HCT116 (cell line): Measurements from ENCODE around the gene FBXO48. TPM values are rescaled to one million over a fixed set of nuclear protein-coding genes. Genes with fewer than 3 reads are reported as not detected.

Experiments
- ATAC-seq: fragments of 200-7000 bp; cut with Tn5 transposase; 2 replicates; pipeline ENCODE4 v1.9.1; 2020; ENCODE audit warnings: mild to moderate bottlenecking, moderate library complexity
- BruUV-seq: library from RNA; stranded (reverse); fragments of 400-500 nt; replicated peaks from 2 replicates; lab custom pipeline; 2021; lab: Mats Ljungman, UMichigan
- CTCF ChIA-PET: fragments of 300-600 bp; sonication (Branson Sonifier 250); formaldehyde crosslinking; loops from one replicate; lab custom pipeline; 2021; ENCODE audit warnings: antibody characterized with exemption; lab: Charles Lee
- POLR2A ChIA-PET: fragments of 300-600, 350-600 bp; sonication (Branson Sonifier 250); formaldehyde crosslinking; loops from one replicate; lab custom pipeline; 2021; ENCODE audit warnings: antibody characterized with exemption; lab: Charles Lee
- RAD21 ChIA-PET, 2 experiments: fragments of 300-600 bp; sonication (Branson Sonifier 250); formaldehyde crosslinking; loops; one replicate each; lab custom pipeline; 2023; ENCODE audit warnings: low total read pairs in 2 of 2; ENCODE audit not compliant: uncharacterized antibody in 2 of 2, unreplicated experiment in 2 of 2, low non-redundant PET in 1 of 2; lab: Charles Lee
- DNase-seq: peaks from one replicate; pipeline ENCODE4 v3.0.0-alpha.2; 2010; ENCODE audit warnings: low read depth, low spot score
- H2AFZ ChIP-seq: fragments of 200-600 bp; shearing (Covaris generic), sonication (generic); 2 replicates; pipeline ENCODE4 v1.6.1; 2017; ENCODE audit warnings: low read depth, mixed run types, mixed read lengths, antibody characterized with exemption, low read length; ENCODE audit not compliant: poor library complexity, severe bottlenecking
- H3K27ac ChIP-seq: 2 replicates; pipeline ENCODE4 v1.5.1; 2012; ENCODE audit warnings: low read depth, low read length
- H3K27me3 ChIP-seq: fragments of 200-600 bp; sonication (generic); 2 replicates; pipeline ENCODE4 v1.6.1; 2016; ENCODE audit warnings: mixed run types, low read length, mixed read lengths; ENCODE audit not compliant: insufficient read depth
- H3K36me3 ChIP-seq, 2 experiments: fragments of 200-500 bp in 1 of 2; fragments of 200-600 bp in 1 of 2; sonication (Bioruptor generic) in 1 of 2; sonication (generic) in 1 of 2; 2 replicates each; pipeline versions ENCODE4 v1.5.1 to v1.6.1; 2014 to 2016; ENCODE audit warnings: low read length in 2 of 2, inconsistent platforms in 1 of 2, mixed read lengths in 1 of 2, mixed run types in 1 of 2; ENCODE audit not compliant: insufficient read depth in 2 of 2, control insufficient read depth in 1 of 2
- H3K4me1 ChIP-seq, 2 experiments: fragments of 200-600 bp in 1 of 2; sonication (generic) in 1 of 2; 2 replicates each; pipeline versions ENCODE4 v1.5.1 to v1.6.1; 2012 to 2017; ENCODE audit warnings: low read length in 2 of 2, inconsistent platforms in 1 of 2, mild to moderate bottlenecking in 1 of 2, mixed read lengths in 1 of 2, mixed run types in 1 of 2, moderate library complexity in 1 of 2; ENCODE audit not compliant: insufficient read depth in 2 of 2, control insufficient read depth in 1 of 2
- H3K4me2 ChIP-seq: fragments of 200-600 bp; sonication (generic); 2 replicates; pipeline ENCODE4 v1.6.1; 2017; ENCODE audit warnings: mixed run types, low read length, mixed read lengths
- H3K4me3 ChIP-seq, 2 experiments: fragments of 200-600 bp in 1 of 2; sonication (generic) in 1 of 2; replicated peaks in 1 of 2; 2 replicates each; pipeline ENCODE4 v1.5.1; 2011 to 2016; ENCODE audit warnings: low read length in 2 of 2, control low read depth in 1 of 2, low read depth in 1 of 2, mild to moderate bottlenecking in 1 of 2, mixed read lengths in 1 of 2, mixed run types in 1 of 2
- H3K79me2 ChIP-seq: fragments of 200-600 bp; sonication (generic); 2 replicates; pipeline ENCODE4 v1.6.1; 2017; ENCODE audit warnings: mild to moderate bottlenecking, mixed run types, low read length, moderate library complexity, mixed read lengths; ENCODE audit not compliant: insufficient read depth
- H3K9ac ChIP-seq: fragments of 200-600 bp; sonication (generic); 2 replicates; pipeline ENCODE4 v1.6.1; 2016; ENCODE audit warnings: low read length, mixed read lengths
- H3K9me2 ChIP-seq: fragments of 200-600 bp; sonication (generic), shearing (Covaris generic); 2 replicates; pipeline ENCODE4 v1.6.1; 2017; ENCODE audit warnings: mixed run types, mild to moderate bottlenecking, moderate library complexity; ENCODE audit not compliant: insufficient read depth
- H3K9me3 ChIP-seq, 2 experiments: fragments of 200-500 bp in 1 of 2; fragments of 200-600 bp in 1 of 2; sonication (Bioruptor generic) in 1 of 2; sonication (generic) in 1 of 2; 2 replicates each; pipeline ENCODE4 v1.6.1; 2014 to 2017; ENCODE audit warnings: low read length in 2 of 2, mixed read lengths in 2 of 2, inconsistent platforms in 1 of 2, low read depth in 1 of 2, mild to moderate bottlenecking in 1 of 2, mixed run types in 1 of 2, moderate library complexity in 1 of 2; ENCODE audit not compliant: control insufficient read depth in 1 of 2, insufficient read depth in 1 of 2
- H4K20me1 ChIP-seq: fragments of 200-600 bp; sonication (generic), shearing (Covaris generic); 2 replicates; pipeline ENCODE4 v1.6.1; 2017; ENCODE audit warnings: mixed run types, mild to moderate bottlenecking, moderate library complexity; ENCODE audit not compliant: insufficient read depth
- CBX3 ChIP-seq: IDR thresholded peaks from 2 replicates; pipeline ENCODE4 v1.6.1; 2012; ENCODE audit warnings: low read depth
- EGR1 ChIP-seq: IDR thresholded peaks from 2 replicates; pipeline ENCODE4 v1.6.1; 2012; ENCODE audit warnings: low read depth
- ELF1 ChIP-seq: IDR thresholded peaks from 2 replicates; pipeline ENCODE4 v1.6.1; 2012; ENCODE audit warnings: low read depth, borderline replicate concordance
- EZH2phosphoT487 ChIP-seq: fragments of 200-600 bp; IDR thresholded peaks from 2 replicates; pipeline ENCODE4 v1.6.1; 2018; ENCODE audit warnings: antibody characterized with exemption, borderline replicate concordance
- POLR2A ChIP-seq: IDR thresholded peaks from 2 replicates; pipeline ENCODE4 v1.7.0; 2011; ENCODE audit warnings: borderline replicate concordance; ENCODE audit not compliant: insufficient read depth, insufficient read length; ENCODE audit errors: extremely low read depth
- TCF7L2 ChIP-seq: IDR thresholded peaks from 2 replicates; pipeline ENCODE4 v1.7.0; 2011; ENCODE audit warnings: borderline replicate concordance, inconsistent platforms; ENCODE audit not compliant: insufficient read depth, insufficient read length; ENCODE audit errors: extremely low read depth
- YY1 ChIP-seq: IDR thresholded peaks from 2 replicates; pipeline ENCODE4 v1.6.1; 2011; ENCODE audit warnings: low read length, low read depth, moderate library complexity, mild to moderate bottlenecking; ENCODE audit not compliant: insufficient replicate concordance; ENCODE audit errors: extremely low read depth
- intact Hi-C: fragments of 100-400 bp; cut with micrococcal nuclease; formaldehyde crosslinking; loops from 2 replicates; pipeline ENCODE4 v1.10.0; 2022
- total RNA-seq: library from RNA; stranded (reverse); gene quantifications from one replicate; pipeline ENCODE4 v1.2.1, GENCODE V29; 2021; ENCODE audit not compliant: unreplicated experiment
- TF ChIP-seq, protein P1 (sequence below): IDR thresholded peaks from 2 replicates; pipeline ENCODE4 v1.6.1; 2012
- TF ChIP-seq, protein P2 (sequence below): IDR thresholded peaks from 2 replicates; pipeline ENCODE4 v1.6.1; 2012; ENCODE audit warnings: low read depth

FBXO48 gene
- total RNA-seq, 1 experiment from 2014 or later: 0.91 TPM

DNA sequence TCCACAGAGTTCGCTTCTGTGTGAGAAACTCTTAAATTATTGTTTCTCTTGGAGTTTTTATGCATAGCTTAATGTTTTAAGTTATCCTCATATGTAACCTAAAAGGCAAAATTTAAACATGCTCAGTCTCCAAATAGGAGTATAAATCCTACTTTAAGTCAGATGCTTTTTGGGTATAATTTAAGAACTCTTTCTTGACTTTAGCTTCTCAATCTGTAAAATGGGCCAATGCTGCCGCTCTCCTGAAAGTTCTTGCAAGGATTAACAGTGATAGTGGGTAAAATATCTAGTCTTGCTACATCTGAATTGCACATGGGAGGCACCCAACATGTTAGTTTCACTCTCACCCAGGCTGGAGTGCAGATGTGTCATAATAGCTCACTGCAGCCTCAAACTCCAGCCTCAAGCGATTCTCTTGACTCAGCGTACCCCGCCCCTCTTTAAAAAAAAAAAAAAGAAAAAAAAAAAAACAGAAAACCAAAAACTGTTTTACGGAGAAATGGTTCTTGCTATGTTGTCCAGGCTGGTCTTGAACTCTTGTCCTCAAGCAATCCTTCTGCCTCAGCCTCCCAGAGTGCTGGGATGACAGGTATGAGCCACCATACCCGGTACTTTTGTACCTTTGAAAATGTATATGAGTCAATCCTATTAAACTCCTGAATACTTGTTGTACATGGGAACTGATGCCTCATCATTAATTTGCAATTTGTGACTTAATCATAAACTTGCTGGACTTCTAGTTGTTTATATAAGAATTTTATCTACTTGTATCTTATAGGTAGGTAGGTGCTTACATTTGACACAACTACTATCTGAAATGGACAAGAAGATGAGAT is 1.8 kb downstream of the FBXO48 start:
- Histone ChIP-seq H3K9me2 (no peaks in the 10 kb centered on the region), H3K79me2 (no peaks in the 10 kb centered on the region), H4K20me1 (no peaks in the 10 kb centered on the region; the same call in 1 of the 2 replicates), H3K9me3 (no peaks in the 10 kb centered on the region), H2AFZ (no peak overlapping the region), H3K4me2 (no peak overlapping the region), H3K4me3 (no peak overlapping the region), H3K27me3 (no peaks in the 10 kb centered on the region), H3K9ac (no peak overlapping the region), H3K36me3 (no peaks in the 10 kb centered on the region), H3K4me1 (peaks cover 4 to 18% of the 10 kb centered on the region in 2 experiments; a peak in 3 of 4 replicates), H3K27ac (no peak overlapping the region)
- ATAC-seq: no peak
- no peak for TF ChIP-seq YY1
- DNase-seq: no peak
- BruUV-seq: no TSS peak
- ChIA-PET CTCF (interaction anchor here (1.9 to 3.5 kb wide), 6 partner anchors 24 to 461 kb away, joined by 8 to 45 read pairs (median 19); no protein-coding TSS in a partner anchor), RAD21 (interaction anchor here in 1 of 2 experiments (1.1 kb wide), 1 partner anchor 460 kb away, joined by 3 read pairs; no protein-coding TSS in a partner anchor), POLR2A (no interaction called here)
- intact Hi-C loops: loop anchor here (5.0 kb wide), 1 partner anchor 442 kb away; no protein-coding TSS in a partner anchor

DNA sequence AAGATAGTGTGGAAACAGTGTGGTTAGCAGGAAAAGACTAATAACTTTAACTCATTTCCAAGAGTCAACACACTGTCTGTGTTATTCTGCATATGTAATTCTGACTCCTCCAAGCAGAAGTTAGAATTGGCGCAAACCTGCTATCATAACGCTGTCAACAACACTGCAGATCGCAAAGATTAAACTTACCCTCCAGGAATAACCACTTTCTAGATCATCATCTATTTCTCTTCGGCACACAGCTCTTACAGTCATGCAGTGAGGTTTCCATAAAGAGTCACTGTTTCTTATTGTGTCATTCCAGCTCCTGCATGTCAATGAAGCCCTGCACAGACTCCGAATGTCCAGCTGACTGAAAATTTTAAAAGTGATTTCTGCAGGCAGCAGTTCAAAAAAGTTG is 2.4 kb downstream of the FBXO48 start:
- Histone ChIP-seq H3K4me3 (no peak overlapping the region), H3K4me1 (peaks cover 4 to 18% of the 10 kb centered on the region in 2 experiments; a peak in 3 of 4 replicates), H3K9me3 (no peaks in the 10 kb centered on the region)
- BruUV-seq: no TSS peak
- TF ChIP-seq, protein P1, sequence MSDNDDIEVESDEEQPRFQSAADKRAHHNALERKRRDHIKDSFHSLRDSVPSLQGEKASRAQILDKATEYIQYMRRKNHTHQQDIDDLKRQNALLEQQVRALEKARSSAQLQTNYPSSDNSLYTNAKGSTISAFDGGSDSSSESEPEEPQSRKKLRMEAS: no peak
- TF ChIP-seq POLR2A (no peak), TCF7L2 (no peak), YY1 (no peak), EGR1 (no peak), ELF1 (no peak), EZH2phosphoT487 (no peak), CBX3 (no peak)
- TF ChIP-seq, protein P2, sequence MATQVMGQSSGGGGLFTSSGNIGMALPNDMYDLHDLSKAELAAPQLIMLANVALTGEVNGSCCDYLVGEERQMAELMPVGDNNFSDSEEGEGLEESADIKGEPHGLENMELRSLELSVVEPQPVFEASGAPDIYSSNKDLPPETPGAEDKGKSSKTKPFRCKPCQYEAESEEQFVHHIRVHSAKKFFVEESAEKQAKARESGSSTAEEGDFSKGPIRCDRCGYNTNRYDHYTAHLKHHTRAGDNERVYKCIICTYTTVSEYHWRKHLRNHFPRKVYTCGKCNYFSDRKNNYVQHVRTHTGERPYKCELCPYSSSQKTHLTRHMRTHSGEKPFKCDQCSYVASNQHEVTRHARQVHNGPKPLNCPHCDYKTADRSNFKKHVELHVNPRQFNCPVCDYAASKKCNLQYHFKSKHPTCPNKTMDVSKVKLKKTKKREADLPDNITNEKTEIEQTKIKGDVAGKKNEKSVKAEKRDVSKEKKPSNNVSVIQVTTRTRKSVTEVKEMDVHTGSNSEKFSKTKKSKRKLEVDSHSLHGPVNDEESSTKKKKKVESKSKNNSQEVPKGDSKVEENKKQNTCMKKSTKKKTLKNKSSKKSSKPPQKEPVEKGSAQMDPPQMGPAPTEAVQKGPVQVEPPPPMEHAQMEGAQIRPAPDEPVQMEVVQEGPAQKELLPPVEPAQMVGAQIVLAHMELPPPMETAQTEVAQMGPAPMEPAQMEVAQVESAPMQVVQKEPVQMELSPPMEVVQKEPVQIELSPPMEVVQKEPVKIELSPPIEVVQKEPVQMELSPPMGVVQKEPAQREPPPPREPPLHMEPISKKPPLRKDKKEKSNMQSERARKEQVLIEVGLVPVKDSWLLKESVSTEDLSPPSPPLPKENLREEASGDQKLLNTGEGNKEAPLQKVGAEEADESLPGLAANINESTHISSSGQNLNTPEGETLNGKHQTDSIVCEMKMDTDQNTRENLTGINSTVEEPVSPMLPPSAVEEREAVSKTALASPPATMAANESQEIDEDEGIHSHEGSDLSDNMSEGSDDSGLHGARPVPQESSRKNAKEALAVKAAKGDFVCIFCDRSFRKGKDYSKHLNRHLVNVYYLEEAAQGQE: no peak
- TF ChIP-seq, all 23 proteins: peak for 0
- Histone ChIP-seq H3K79me2 (no peaks in the 10 kb centered on the region), H4K20me1 (no peaks in the 10 kb centered on the region; the same call in 1 of the 2 replicates), H3K9me2 (no peaks in the 10 kb centered on the region), H3K4me2 (no peak overlapping the region), H3K36me3 (no peaks in the 10 kb centered on the region), H3K27me3 (no peaks in the 10 kb centered on the region), H3K27ac (no peak overlapping the region), H3K9ac (no peak overlapping the region), H2AFZ (no peak overlapping the region)
- DNase-seq (no peak), ATAC-seq (no peak)
- RAD21 ChIA-PET: no interaction called here
- intact Hi-C loops: loop anchor here (5.0 kb wide), 1 partner anchor 443 kb away; no protein-coding TSS in a partner anchor
- CTCF ChIA-PET: interaction anchor here (2.2 to 2.4 kb wide), 2 partner anchors 245 to 462 kb away, joined by 32 to 45 read pairs; no protein-coding TSS in a partner anchor
- POLR2A ChIA-PET: no interaction called here
